IMR-90 (cell line): ENCODE results near the gene LRRC7. TPM values are rescaled to one million over a fixed set of nuclear protein-coding genes. Genes with fewer than 3 reads are reported as not detected.

Source experiments
- ATAC-seq: fragments of 200-7000 bp; cut with Tn5 transposase; 2 replicates; pipeline ENCODE4 v1.9.1; 2020; ENCODE audit warnings: low read depth, mild to moderate bottlenecking, moderate library complexity
- BruUV-seq: library from RNA; stranded (reverse); fragments of 400-500 nt; replicated peaks from 2 replicates; lab custom pipeline; 2021; lab: Mats Ljungman, UMichigan
- CTCF ChIA-PET: fragments of 300-600 bp; formaldehyde crosslinking; extraction: SDS; loops from one replicate; lab custom pipeline; 2021; ENCODE audit warnings: antibody characterized with exemption; lab: Yijun Ruan, JAX
- POLR2A ChIA-PET: fragments of 300-600 bp; sonication (Branson Sonifier 250); formaldehyde crosslinking; loops from one replicate; lab custom pipeline; 2022; ENCODE audit warnings: antibody characterized with exemption; ENCODE audit not compliant: unreplicated experiment; lab: Charles Lee
- DNase-seq: peaks from one replicate; pipeline ENCODE4 v3.0.0; 2013
- H2AFZ ChIP-seq: replicated peaks from 2 replicates; pipeline ENCODE3; 2013; ENCODE audit warnings: low read length, mild to moderate bottlenecking; ENCODE audit not compliant: poor library complexity
- H2AK5ac ChIP-seq: 2 replicates; pipeline ENCODE4 v1.6.1; 2013; ENCODE audit warnings: low read depth, low read length, inconsistent platforms
- H2AK9ac ChIP-seq: replicated peaks from 2 replicates; pipeline ENCODE3; 2013; ENCODE audit warnings: mild to moderate bottlenecking, low read depth, low read length, moderate library complexity; ENCODE audit not compliant: poor library complexity
- H2BK120ac ChIP-seq: 2 replicates; pipeline ENCODE4 v1.6.1; 2013; ENCODE audit warnings: low read depth, low read length, inconsistent platforms
- H2BK15ac ChIP-seq: 3 replicates; pipeline ENCODE4 v1.6.1; 2013; ENCODE audit warnings: low read depth, low read length, inconsistent platforms
- H2BK20ac ChIP-seq: 2 replicates; pipeline ENCODE4 v1.6.1; 2013; ENCODE audit warnings: low read depth, mild to moderate bottlenecking, inconsistent platforms, low read length, moderate library complexity
- H2BK5ac ChIP-seq: 2 replicates; pipeline ENCODE4 v1.6.1; 2013; ENCODE audit warnings: mild to moderate bottlenecking, low read depth, low read length, inconsistent platforms; ENCODE audit not compliant: poor library complexity, severe bottlenecking
- H3K14ac ChIP-seq: replicated peaks from 2 replicates; pipeline ENCODE4 v1.6.1; 2013; ENCODE audit warnings: low read depth, low read length, inconsistent platforms
- H3K18ac ChIP-seq: 2 replicates; pipeline ENCODE4 v1.6.1; 2013; ENCODE audit warnings: low read depth, low read length, control low read depth
- H3K23ac ChIP-seq: 2 replicates; pipeline ENCODE4 v1.6.1; 2013; ENCODE audit warnings: low read depth, low read length, inconsistent platforms
- H3K27ac ChIP-seq: 2 replicates; pipeline ENCODE4 v1.5.1; 2013; ENCODE audit warnings: mild to moderate bottlenecking, control low read depth, low read length; ENCODE audit not compliant: insufficient read depth
- H3K27me3 ChIP-seq: 2 replicates; pipeline ENCODE4 v1.6.1; 2013; ENCODE audit warnings: low read length; ENCODE audit not compliant: control insufficient read depth, insufficient read depth
- H3K36me3 ChIP-seq: 2 replicates; pipeline ENCODE4 v1.6.1; 2013; ENCODE audit warnings: low read length, mixed read lengths; ENCODE audit not compliant: control insufficient read depth, insufficient read depth
- H3K4ac ChIP-seq: 2 replicates; pipeline ENCODE4 v1.6.1; 2013; ENCODE audit warnings: low read depth, low read length, inconsistent platforms
- H3K4me1 ChIP-seq: 2 replicates; pipeline ENCODE4 v1.6.1; 2013; ENCODE audit warnings: low read length, mixed read lengths; ENCODE audit not compliant: control insufficient read depth, insufficient read depth
- H3K4me2 ChIP-seq: 2 replicates; pipeline ENCODE4 v1.6.1; 2013; ENCODE audit warnings: low read depth, mild to moderate bottlenecking, control low read depth, low read length, moderate library complexity
- H3K4me3 ChIP-seq: 2 replicates; pipeline ENCODE4 v1.5.1; 2013; ENCODE audit warnings: low read depth, mild to moderate bottlenecking, control low read depth, low read length, moderate library complexity; ENCODE audit not compliant: insufficient read depth
- H3K56ac ChIP-seq: 2 replicates; pipeline ENCODE4 v1.6.1; 2013; ENCODE audit warnings: low read length, inconsistent platforms; ENCODE audit not compliant: insufficient read depth; ENCODE audit errors: extremely low read depth
- H3K79me1 ChIP-seq, 2 experiments: 2 replicates each; pipeline ENCODE4 v1.6.1; 2013; ENCODE audit warnings: low read length in 2 of 2, inconsistent platforms in 1 of 2, low read depth in 1 of 2
- H3K9ac ChIP-seq: 2 replicates; pipeline ENCODE4 v1.6.1; 2013; ENCODE audit warnings: low read depth, low read length, control low read depth
- H3K9me1 ChIP-seq: 2 replicates; pipeline ENCODE4 v1.6.1; 2013; ENCODE audit warnings: low read length, inconsistent platforms; ENCODE audit not compliant: insufficient read depth
- H3K9me3 ChIP-seq: 2 replicates; pipeline ENCODE4 v1.6.1; 2013; ENCODE audit warnings: low read length; ENCODE audit not compliant: control insufficient read depth, insufficient read depth
- H4K20me1 ChIP-seq: 2 replicates; pipeline ENCODE4 v1.6.1; 2013; ENCODE audit warnings: low read length, inconsistent platforms; ENCODE audit not compliant: insufficient read depth
- H4K5ac ChIP-seq: 2 replicates; pipeline ENCODE4 v1.6.1; 2013; ENCODE audit warnings: mild to moderate bottlenecking, low read depth, low read length, control low read depth
- H4K8ac ChIP-seq, 2 experiments: 2 replicates each; pipeline ENCODE4 v1.6.1; 2013; ENCODE audit warnings: low read depth in 2 of 2, low read length in 2 of 2, control low read depth in 1 of 2, inconsistent platforms in 1 of 2
- H4K91ac ChIP-seq: 2 replicates; pipeline ENCODE4 v1.6.1; 2013; ENCODE audit warnings: low read depth, low read length, inconsistent platforms; ENCODE audit not compliant: insufficient read depth
- CEBPB ChIP-seq: IDR thresholded peaks from 2 replicates; pipeline ENCODE4 v1.6.1; 2012; ENCODE audit warnings: low read depth, low read length, improper control_type of control experiment
- CHD1 ChIP-seq: IDR thresholded peaks from 2 replicates; pipeline ENCODE4 v1.6.1; 2012; ENCODE audit warnings: low read depth, low read length, improper control_type of control experiment
- MAFK ChIP-seq: IDR thresholded peaks from 2 replicates; pipeline ENCODE4 v1.6.1; 2012; ENCODE audit warnings: low read depth, low read length, improper control_type of control experiment
- POLR2A ChIP-seq: IDR thresholded peaks from 2 replicates; pipeline ENCODE4 v1.6.1; 2012; ENCODE audit warnings: mild to moderate bottlenecking, low read depth, low read length
- RFX5 ChIP-seq: IDR thresholded peaks from 2 replicates; pipeline ENCODE4 v1.8.0; 2012; ENCODE audit warnings: low read depth, mild to moderate bottlenecking, low read length, moderate library complexity
- WGBS, 2 experiments: methylation state at CpG; one replicate each; pipeline versions ENCODE4 v1.1.5 to v1.1.7; 2013; ENCODE audit warnings: missing lambda C conversion rate in 2 of 2; ENCODE audit not compliant: insufficient read length in 1 of 2; ENCODE audit errors: extremely low coverage in 2 of 2; 5-methylcytosine and 5-hydroxymethylcytosine counted together
- dilution Hi-C: fragments of 300-500 bp; cut with HindIII; formaldehyde crosslinking; loops from one replicate; pipeline ENCODE4 v1.14.3; 2018; ENCODE audit warnings: low sequenced_read_pairs; ENCODE audit not compliant: unreplicated experiment
- in situ Hi-C: fragments of 300-500 bp; cut with MboI; formaldehyde crosslinking; loops from 3 replicates; pipeline ENCODE4 v1.14.3; 2019; ENCODE audit warnings: low sequenced_read_pairs, inconsistent platforms, mixed read lengths
- intact Hi-C: fragments of 100-400 bp; cut with micrococcal nuclease; formaldehyde crosslinking; loops from 2 replicates; pipeline ENCODE4 v1.10.0; 2022
- polyA plus RNA-seq, 3 experiments: library from polyadenylated mRNA; depleted of rRNA; stranded (reverse); fragments of >200 nt; gene quantifications; 2 replicates each; pipeline ENCODE4 v1.2.3, GENCODE V29; 2012; ENCODE audit warnings: low replicate concordance in 1 of 3
- total RNA-seq: library from RNA; depleted of rRNA; stranded (reverse); fragments of >200 nt; gene quantifications from 2 replicates; pipeline ENCODE4 v1.2.3, GENCODE V29; 2012
- TF ChIP-seq, protein P1 (sequence below): conservative IDR thresholded peaks from 2 replicates; pipeline ENCODE4 v1.5.1; 2012; ENCODE audit warnings: mild to moderate bottlenecking, low read depth, low read length, improper control_type of control experiment

The LRRC7 gene
- total and polyA plus RNA-seq, 2 of the 4 experiments (the other 2 are of a cell fraction) = under 0.01 to 0.02 TPM

DNA sequence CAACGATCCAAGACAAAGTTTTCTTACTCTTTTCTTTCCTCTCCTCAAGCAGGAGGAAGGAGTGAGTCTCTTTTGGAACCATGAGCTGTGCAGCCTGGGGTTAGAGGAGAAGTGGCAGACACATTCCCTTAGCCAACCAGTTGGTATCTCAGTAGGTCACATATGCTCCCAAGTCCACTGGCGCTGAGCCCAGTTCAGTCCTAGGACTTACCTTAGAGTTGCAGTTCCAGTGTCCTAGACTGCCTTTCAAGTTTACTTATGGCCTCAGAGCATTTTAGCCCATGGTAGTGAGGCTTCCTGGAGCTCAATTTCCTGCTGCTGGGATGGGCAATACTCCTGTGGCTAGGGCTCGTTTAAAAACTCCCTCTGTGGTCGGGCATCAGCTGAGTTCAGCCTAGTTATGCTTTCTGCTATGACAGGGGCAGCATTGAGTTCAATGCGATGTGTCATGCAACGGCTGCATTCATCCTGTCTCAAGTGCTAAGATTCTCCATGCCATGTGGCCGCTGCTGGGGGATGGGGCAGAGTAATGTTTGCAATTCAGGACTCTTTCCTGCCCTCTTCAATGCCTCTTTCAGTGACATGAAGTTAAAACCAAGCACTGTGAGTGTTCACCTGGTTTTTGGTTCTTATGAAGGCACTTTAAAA is 103.8 kb downstream of the LRRC7 start:
- Histone ChIP-seq H4K91ac (no peak overlapping the region), H2AFZ (no peak overlapping the region), H3K9me1 (no peaks in the 10 kb centered on the region), H3K23ac (no peak overlapping the region), H4K20me1 (no peaks in the 10 kb centered on the region), H3K18ac (no peak overlapping the region), H3K79me1 (no peaks in the 10 kb centered on the region), H2BK5ac (no peak overlapping the region), H2BK20ac (no peak overlapping the region), H3K4ac (no peak overlapping the region), H2BK15ac (no peak overlapping the region), H3K36me3 (no peaks in the 10 kb centered on the region), H2AK5ac (no peak overlapping the region), H3K9ac (no peak overlapping the region), H3K14ac (no peak overlapping the region), H4K8ac (no peak overlapping the region), H3K4me2 (no peak overlapping the region), H3K27ac (no peak overlapping the region), H3K56ac (no peak overlapping the region), H2AK9ac (no peak overlapping the region), H3K27me3 (no peaks in the 10 kb centered on the region), H3K4me1 (no peaks in the 10 kb centered on the region), H3K4me3 (no peak overlapping the region), H3K9me3 (no peaks in the 10 kb centered on the region), H4K5ac (no peak overlapping the region), H2BK120ac (no peak overlapping the region)
- ChIA-PET CTCF (no interaction called here), POLR2A (no interaction called here)
- BruUV-seq = no TSS peak
- intact Hi-C loops (no loop called here), dilution Hi-C loops (no loop called here), in situ Hi-C loops (no loop called here)
- DNase-seq = no peak
- TF ChIP-seq RFX5 (no peak), CHD1 (no peak), MAFK (no peak), CEBPB (no peak), POLR2A (no peak)
- TF ChIP-seq, protein P1, sequence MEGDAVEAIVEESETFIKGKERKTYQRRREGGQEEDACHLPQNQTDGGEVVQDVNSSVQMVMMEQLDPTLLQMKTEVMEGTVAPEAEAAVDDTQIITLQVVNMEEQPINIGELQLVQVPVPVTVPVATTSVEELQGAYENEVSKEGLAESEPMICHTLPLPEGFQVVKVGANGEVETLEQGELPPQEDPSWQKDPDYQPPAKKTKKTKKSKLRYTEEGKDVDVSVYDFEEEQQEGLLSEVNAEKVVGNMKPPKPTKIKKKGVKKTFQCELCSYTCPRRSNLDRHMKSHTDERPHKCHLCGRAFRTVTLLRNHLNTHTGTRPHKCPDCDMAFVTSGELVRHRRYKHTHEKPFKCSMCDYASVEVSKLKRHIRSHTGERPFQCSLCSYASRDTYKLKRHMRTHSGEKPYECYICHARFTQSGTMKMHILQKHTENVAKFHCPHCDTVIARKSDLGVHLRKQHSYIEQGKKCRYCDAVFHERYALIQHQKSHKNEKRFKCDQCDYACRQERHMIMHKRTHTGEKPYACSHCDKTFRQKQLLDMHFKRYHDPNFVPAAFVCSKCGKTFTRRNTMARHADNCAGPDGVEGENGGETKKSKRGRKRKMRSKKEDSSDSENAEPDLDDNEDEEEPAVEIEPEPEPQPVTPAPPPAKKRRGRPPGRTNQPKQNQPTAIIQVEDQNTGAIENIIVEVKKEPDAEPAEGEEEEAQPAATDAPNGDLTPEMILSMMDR = no peak
- 24% methylated on average over 2 of the region's 7 CpGs; no CpG with 5 or more reads in 1 of the 2 experiments for WGBS, 2 experiments
- no peak for ATAC-seq
